Lower leg skin (tissue), 3 donors: ENCODE measurements around the gene FOXC2.

Experiments used
- POLR2A ChIP-seq, 2 donors: fragments of 450-650 bp; IDR thresholded peaks; one replicate each; pipeline ENCODE4 v1.6.1; 2016 to 2017; ENCODE audit warnings: antibody characterized with exemption in 2 of 2, mild to moderate bottlenecking in 1 of 2, moderate library complexity in 1 of 2
- TF ChIP-seq, protein P1 (sequence below), 3 donors: fragments of 450-650 bp; IDR thresholded peaks; one replicate each; pipeline ENCODE4 v1.5.1; 2016; ENCODE audit warnings: antibody characterized with exemption in 3 of 3, mild to moderate bottlenecking in 3 of 3, moderate library complexity in 2 of 3

DNA sequence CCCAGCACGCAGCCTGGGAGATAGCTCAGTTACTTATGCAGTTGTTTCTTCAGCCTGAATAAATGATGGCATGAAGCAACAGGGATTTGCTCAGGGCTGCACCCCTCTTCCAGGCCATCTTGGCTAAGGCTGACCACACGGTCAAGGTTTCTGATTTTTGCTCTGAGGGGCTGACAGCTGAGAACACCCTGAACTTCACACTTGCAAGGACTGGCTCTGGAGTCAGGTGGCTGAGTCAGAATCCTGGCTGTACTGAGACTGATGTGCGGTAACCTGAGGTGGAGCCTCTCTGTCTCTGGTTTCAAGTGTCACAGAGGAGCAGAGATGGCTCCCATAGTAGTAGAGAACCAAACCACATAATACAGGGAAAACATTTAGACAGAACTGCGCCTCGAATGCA, 16.3 kb upstream of the FOXC2 start:
- TF ChIP-seq, protein P1, sequence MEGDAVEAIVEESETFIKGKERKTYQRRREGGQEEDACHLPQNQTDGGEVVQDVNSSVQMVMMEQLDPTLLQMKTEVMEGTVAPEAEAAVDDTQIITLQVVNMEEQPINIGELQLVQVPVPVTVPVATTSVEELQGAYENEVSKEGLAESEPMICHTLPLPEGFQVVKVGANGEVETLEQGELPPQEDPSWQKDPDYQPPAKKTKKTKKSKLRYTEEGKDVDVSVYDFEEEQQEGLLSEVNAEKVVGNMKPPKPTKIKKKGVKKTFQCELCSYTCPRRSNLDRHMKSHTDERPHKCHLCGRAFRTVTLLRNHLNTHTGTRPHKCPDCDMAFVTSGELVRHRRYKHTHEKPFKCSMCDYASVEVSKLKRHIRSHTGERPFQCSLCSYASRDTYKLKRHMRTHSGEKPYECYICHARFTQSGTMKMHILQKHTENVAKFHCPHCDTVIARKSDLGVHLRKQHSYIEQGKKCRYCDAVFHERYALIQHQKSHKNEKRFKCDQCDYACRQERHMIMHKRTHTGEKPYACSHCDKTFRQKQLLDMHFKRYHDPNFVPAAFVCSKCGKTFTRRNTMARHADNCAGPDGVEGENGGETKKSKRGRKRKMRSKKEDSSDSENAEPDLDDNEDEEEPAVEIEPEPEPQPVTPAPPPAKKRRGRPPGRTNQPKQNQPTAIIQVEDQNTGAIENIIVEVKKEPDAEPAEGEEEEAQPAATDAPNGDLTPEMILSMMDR (IDR thresholded peaks at IDR 0.05), result no peak
- no peak for TF ChIP-seq POLR2A (IDR thresholded peaks at IDR 0.05)
